Neutrophil (primary cell): ENCODE data around the gene EIF5.

ENCODE experiments used
- H3K27ac ChIP-seq: fragments of 200-600 bp; sonication (generic); 2 replicates; pipeline ENCODE4 v1.5.1; 2016; ENCODE audit warnings: mild to moderate bottlenecking, moderate library complexity
- H3K27me3 ChIP-seq: fragments of 200-600 bp; sonication (generic); 2 replicates; pipeline ENCODE4 v1.6.0; 2016; ENCODE audit warnings: mild to moderate bottlenecking
- H3K36me3 ChIP-seq: fragments of 200-600 bp; sonication (generic); 2 replicates; pipeline ENCODE4 v1.5.1; 2017
- H3K4me1 ChIP-seq, 2 experiments: fragments of 200-600 bp in 1 of 2; sonication (generic) in 1 of 2; 1 replicate in 1 of 2; 2 replicates in 1 of 2; pipeline versions ENCODE4 v1.5.1 to v1.6.1; 2013 to 2016; ENCODE audit warnings: low read depth in 1 of 2, low read length in 1 of 2, mild to moderate bottlenecking in 1 of 2, moderate library complexity in 1 of 2; ENCODE audit not compliant: control insufficient read depth in 1 of 2, insufficient read depth in 1 of 2
- H3K4me3 ChIP-seq, 2 experiments: fragments of 200-600 bp in 1 of 2; sonication (generic) in 1 of 2; 1 replicate in 1 of 2; 2 replicates in 1 of 2; pipeline ENCODE4 v1.5.1; 2013 to 2016; ENCODE audit warnings: low read depth in 1 of 2, low read length in 1 of 2, mild to moderate bottlenecking in 1 of 2, moderate library complexity in 1 of 2
- H3K9me3 ChIP-seq: fragments of 200-600 bp; sonication (generic); 2 replicates; pipeline ENCODE4 v1.5.1; 2016
- TF ChIP-seq, protein P1 (sequence below): fragments of 200-600 bp; sonication (generic); IDR thresholded peaks from 2 replicates; pipeline ENCODE4 v1.5.1; 2016; ENCODE audit warnings: antibody characterized with exemption

The EIF5 gene

DNA sequence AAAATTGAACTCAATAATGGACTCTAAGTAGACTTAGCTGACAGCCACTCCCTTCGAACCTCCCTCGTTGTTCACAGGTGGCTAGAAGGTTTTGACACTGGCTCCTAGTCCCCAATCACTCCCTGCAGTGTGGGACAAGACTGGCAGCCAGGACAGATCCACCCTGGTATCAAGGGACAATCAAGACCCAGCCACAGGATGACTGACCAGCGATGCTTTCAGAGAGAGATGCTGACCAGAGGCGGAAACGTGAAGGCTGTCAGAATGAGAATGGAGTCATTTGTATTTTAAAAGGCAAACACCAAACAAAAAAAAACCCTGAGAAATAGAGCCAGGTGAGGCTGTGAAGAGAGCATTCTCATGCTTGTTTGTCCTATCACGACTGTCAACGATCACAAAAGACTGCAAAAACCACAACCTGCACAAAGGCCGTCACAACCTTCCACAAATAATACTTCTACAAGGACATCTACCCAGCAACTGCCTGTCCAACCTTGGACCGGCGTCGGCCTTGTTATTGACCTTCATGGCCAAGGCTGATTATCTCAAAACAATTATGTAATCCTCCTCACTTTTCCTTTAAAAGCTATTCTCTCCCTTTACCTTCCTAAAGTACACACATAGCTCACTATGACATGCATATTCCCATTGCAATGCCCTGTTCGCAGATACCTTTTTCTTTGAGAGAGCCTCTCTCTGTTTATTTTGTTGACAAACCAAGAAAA, 13.2 kb downstream of the EIF5 start:
- Histone ChIP-seq H3K4me1 (no peaks in the 10 kb centered on the region), H3K4me3 (no peak overlapping the region), H3K9me3 (no peaks in the 10 kb centered on the region), H3K27ac (no peak overlapping the region), H3K27me3 (no peaks in the 10 kb centered on the region), H3K36me3 (peaks cover 31% of the 10 kb centered on the region)
- TF ChIP-seq, protein P1, sequence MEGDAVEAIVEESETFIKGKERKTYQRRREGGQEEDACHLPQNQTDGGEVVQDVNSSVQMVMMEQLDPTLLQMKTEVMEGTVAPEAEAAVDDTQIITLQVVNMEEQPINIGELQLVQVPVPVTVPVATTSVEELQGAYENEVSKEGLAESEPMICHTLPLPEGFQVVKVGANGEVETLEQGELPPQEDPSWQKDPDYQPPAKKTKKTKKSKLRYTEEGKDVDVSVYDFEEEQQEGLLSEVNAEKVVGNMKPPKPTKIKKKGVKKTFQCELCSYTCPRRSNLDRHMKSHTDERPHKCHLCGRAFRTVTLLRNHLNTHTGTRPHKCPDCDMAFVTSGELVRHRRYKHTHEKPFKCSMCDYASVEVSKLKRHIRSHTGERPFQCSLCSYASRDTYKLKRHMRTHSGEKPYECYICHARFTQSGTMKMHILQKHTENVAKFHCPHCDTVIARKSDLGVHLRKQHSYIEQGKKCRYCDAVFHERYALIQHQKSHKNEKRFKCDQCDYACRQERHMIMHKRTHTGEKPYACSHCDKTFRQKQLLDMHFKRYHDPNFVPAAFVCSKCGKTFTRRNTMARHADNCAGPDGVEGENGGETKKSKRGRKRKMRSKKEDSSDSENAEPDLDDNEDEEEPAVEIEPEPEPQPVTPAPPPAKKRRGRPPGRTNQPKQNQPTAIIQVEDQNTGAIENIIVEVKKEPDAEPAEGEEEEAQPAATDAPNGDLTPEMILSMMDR, result no peak

DNA sequence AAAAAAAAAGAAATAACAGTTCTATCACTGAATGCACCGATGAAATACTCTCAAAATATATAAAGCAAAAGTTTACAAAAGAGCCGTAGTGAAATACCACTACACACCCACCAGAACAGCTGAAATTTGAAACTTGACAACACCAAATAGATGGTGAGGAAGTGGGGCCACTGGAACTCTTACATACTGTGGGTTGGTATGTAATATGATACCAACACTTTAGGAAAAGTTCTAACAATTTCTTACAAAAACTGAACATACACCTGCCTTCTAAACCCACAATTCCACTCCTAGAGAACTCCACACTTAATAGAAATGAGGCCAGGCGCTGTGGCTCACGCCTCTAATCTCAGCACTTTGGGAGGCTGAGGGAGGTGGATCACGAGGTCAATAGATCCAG, 14.1 kb downstream of the EIF5 start:
- Histone ChIP-seq H3K36me3 (peaks cover 22% of the 10 kb centered on the region), H3K27ac (no peak overlapping the region), H3K4me3 (no peak overlapping the region), H3K9me3 (no peaks in the 10 kb centered on the region), H3K27me3 (no peaks in the 10 kb centered on the region), H3K4me1 (no peaks in the 10 kb centered on the region)
- TF ChIP-seq, protein P1, result no peak

DNA sequence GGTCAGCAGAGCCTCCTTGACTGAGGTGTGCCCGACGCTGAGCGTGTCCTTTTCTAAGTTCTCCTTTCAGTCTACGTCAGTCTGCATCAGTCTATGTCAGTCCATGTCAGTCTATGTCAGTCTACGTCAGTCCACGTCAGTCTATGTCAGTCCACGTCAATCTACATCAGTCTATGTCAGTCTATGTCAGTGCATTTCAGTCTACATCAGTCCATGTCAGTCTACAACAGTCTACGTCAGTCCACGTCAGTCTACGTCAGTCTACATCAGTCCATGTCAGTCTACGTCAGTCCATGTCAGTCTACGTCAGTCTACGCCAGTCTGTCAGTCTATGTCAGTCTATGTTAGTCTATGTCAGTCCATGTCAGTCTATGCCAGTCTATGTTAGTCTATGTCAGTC, 15.9 kb downstream of the EIF5 start:
- no peaks in the 10 kb centered on the region for H3K27me3 ChIP-seq
- no peaks in the 10 kb centered on the region for H3K4me1 ChIP-seq
- H3K4me3 ChIP-seq, result no peak overlapping the region
- H3K27ac ChIP-seq, result no peak overlapping the region
- TF ChIP-seq, protein P1, result no peak
- no peaks in the 10 kb centered on the region for H3K9me3 ChIP-seq
- peaks cover 4% of the 10 kb centered on the region for H3K36me3 ChIP-seq

DNA sequence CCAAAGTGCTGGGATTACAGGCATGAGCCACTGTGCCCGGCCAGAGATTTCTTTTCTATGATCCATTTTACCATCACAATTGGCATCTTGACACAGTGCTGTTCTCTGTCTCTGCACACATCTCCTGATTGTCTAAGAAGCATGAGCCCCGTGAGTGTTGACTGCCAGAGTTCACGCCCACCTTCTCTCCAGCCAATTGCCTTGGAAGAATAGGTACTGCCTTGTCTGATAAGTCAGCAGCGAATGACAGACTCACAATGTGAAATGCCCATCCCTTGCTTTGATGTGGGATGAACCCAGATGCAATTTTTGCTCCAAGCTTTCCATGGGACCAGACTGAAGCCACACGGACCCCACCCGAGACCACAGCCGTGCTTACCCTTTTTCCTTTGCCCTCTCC, 19.3 kb downstream of the EIF5 start:
- H3K36me3 ChIP-seq, result no peaks in the 10 kb centered on the region
- no peak overlapping the region for H3K27ac ChIP-seq
- no peaks in the 10 kb centered on the region for H3K27me3 ChIP-seq

DNA sequence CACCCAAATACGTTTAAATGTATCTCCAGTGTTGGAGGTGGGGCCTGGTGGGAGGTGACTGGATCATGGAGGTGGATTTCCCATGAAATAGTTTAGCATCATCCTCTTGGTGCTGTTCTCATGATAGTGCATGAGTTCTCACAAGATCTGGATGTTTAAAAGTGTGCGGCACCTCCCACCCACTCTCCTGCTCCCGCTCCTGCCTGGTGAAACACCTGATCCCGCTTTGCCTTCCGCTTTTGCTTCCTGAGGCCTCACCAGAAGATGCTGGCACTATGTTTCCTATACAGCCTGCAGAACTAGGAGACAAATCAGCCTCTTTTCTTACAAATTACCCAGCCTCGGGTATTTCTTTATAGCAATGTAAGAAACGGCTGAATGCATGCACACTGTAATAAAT, 20.1 kb downstream of the EIF5 start:
- Histone ChIP-seq H3K36me3 (no peaks in the 10 kb centered on the region), H3K27ac (no peak overlapping the region), H3K27me3 (no peaks in the 10 kb centered on the region), H3K4me1 (no peaks in the 10 kb centered on the region), H3K4me3 (no peak overlapping the region), H3K9me3 (no peaks in the 10 kb centered on the region)
- TF ChIP-seq, protein P1, result no peak

More for the DNA sequence above, 19.3 kb downstream of the EIF5 start:
- H3K4me3 ChIP-seq, result no peak overlapping the region
- TF ChIP-seq, protein P1, result no peak
- H3K9me3 ChIP-seq, result no peaks in the 10 kb centered on the region
- H3K4me1 ChIP-seq, result no peaks in the 10 kb centered on the region
